Endodermal cell (in vitro differentiated cells): Measurements from ENCODE around the gene UBE2Q2. TPM values are rescaled to one million over a fixed set of nuclear protein-coding genes. Genes with fewer than 3 reads are reported as not detected.
A peak's percentile ranks its signal among the peaks of the same experiment; 100 is the strongest.
"Not testable (repeated sequence)": the region's sequence is repeated elsewhere in the genome, so short reads cannot be mapped to it uniquely, and the experiment has no call there.

Source experiments
- DNase-seq: peaks from one replicate; pipeline ENCODE4 v3.0.0-alpha.2; 2017
- H3K27ac ChIP-seq: 2 replicates; pipeline ENCODE4 v1.5.1; 2013; ENCODE audit warnings: mild to moderate bottlenecking, low read depth, low read length, moderate library complexity
- H3K27me3 ChIP-seq: 2 replicates; pipeline ENCODE4 v1.6.1; 2013; ENCODE audit warnings: mild to moderate bottlenecking, low read length, moderate library complexity; ENCODE audit not compliant: insufficient read depth, control insufficient read depth, poor library complexity, severe bottlenecking
- H3K36me3 ChIP-seq: 2 replicates; pipeline ENCODE4 v1.7.0; 2013; ENCODE audit warnings: mild to moderate bottlenecking, low read length, moderate library complexity; ENCODE audit not compliant: control insufficient read depth, insufficient read depth
- H3K4me1 ChIP-seq: one replicate; pipeline ENCODE4 v1.7.0; 2013; ENCODE audit warnings: low read length; ENCODE audit not compliant: control insufficient read depth, insufficient read depth
- H3K4me3 ChIP-seq: 2 replicates; pipeline ENCODE4 v1.5.1; 2013; ENCODE audit warnings: mild to moderate bottlenecking, low read length, moderate library complexity
- H3K9ac ChIP-seq: 2 replicates; pipeline ENCODE4 v1.6.1; 2013; ENCODE audit warnings: mild to moderate bottlenecking, low read length, moderate library complexity; ENCODE audit not compliant: poor library complexity, severe bottlenecking; ENCODE audit errors: extremely low read depth
- H3K9me3 ChIP-seq: 2 replicates; pipeline ENCODE4 v1.6.1; 2013; ENCODE audit warnings: mild to moderate bottlenecking, low read length, moderate library complexity; ENCODE audit not compliant: control insufficient read depth
- H3K27ac Mint-ChIP-seq: 2 replicates; pipeline ENCODE4 v1.8.0; 2020; ENCODE audit warnings: mixed read lengths
- H3K27me3 Mint-ChIP-seq: 2 replicates; pipeline ENCODE4 v1.8.0; 2021; ENCODE audit warnings: mild to moderate bottlenecking, mixed read lengths; ENCODE audit not compliant: insufficient read depth
- H3K36me3 Mint-ChIP-seq: 2 replicates; pipeline ENCODE4 v1.8.0; 2020; ENCODE audit warnings: low read depth, mixed read lengths
- H3K4me1 Mint-ChIP-seq: 2 replicates; pipeline ENCODE4 v1.8.0; 2020; ENCODE audit warnings: mixed read lengths
- H3K4me3 Mint-ChIP-seq: 2 replicates; pipeline ENCODE4 v1.8.0; 2020; ENCODE audit warnings: mild to moderate bottlenecking, moderate library complexity, mixed read lengths
- H3K9me3 Mint-ChIP-seq: 2 replicates; pipeline ENCODE4 v1.8.0; 2020; ENCODE audit warnings: mild to moderate bottlenecking, mixed read lengths
- CTCF ChIP-seq: fragments of 200-600 bp; sonication (generic); conservative IDR thresholded peaks from 2 replicates; pipeline ENCODE4 v1.5.0; 2021; ENCODE audit warnings: antibody characterized with exemption, mild to moderate bottlenecking
- WGBS, 2 experiments: methylation state at CpG; one replicate each; pipeline versions ENCODE4 v1.1.5 to v1.1.7; 2013; ENCODE audit warnings: missing lambda C conversion rate in 2 of 2, mixed read lengths in 1 of 2; ENCODE audit not compliant: insufficient coverage in 1 of 2, insufficient read length in 1 of 2; 5-methylcytosine and 5-hydroxymethylcytosine counted together
- total RNA-seq, 2 donors: library from RNA; stranded (reverse); fragmentation: NEBNext Ultra II Directional in 1 of 2; extraction: Animal tissue kit (Norgen Biotek cat#: 25700) in 1 of 2; gene quantifications; 2 replicates in 1 of 2; 3 replicates in 1 of 2; pipeline ENCODE4 v1.2.1, GENCODE V29; 2021

Gene UBE2Q2
- total RNA-seq, 2 donors from 2014 or later, result 29.5 to 37.1 TPM

GRCh38 chr15:75850708-75851107 is 7.5 kb downstream of the UBE2Q2 start:
- no peak for TF ChIP-seq CTCF
- Mint-ChIP-seq H3K27me3 (no peaks in the 10 kb centered on the region), H3K4me1 (peaks cover 38% of the 10 kb centered on the region), H3K9me3 (no peaks in the 10 kb centered on the region), H3K36me3 (peaks cover 15% of the 10 kb centered on the region), H3K27ac (peak overlapping the region; percentile 78), H3K4me3 (no peak overlapping the region)
- 100% methylated on average over 1 of the region's 2 CpGs; no CpG with 5 or more reads in 1 of the 2 experiments for WGBS, 2 experiments
- Histone ChIP-seq H3K27ac (no peak overlapping the region), H3K4me3 (no peak overlapping the region), H3K27me3 (no peaks in the 10 kb centered on the region), H3K36me3 (peaks cover 30% of the 10 kb centered on the region), H3K4me1 (no peaks in the 10 kb centered on the region), H3K9me3 (no peaks in the 10 kb centered on the region), H3K9ac (no peak overlapping the region)
- no peak for DNase-seq

GRCh38 chr15:75851566-75851965 is 8.3 kb downstream of the UBE2Q2 start:
- not testable (repeated sequence) for H3K4me3 Mint-ChIP-seq, H3K9me3 ChIP-seq
- 90 to 96% methylated on average over 3 to 4 of the region's 4 CpGs for WGBS, 2 experiments

GRCh38 chr15:75857886-75858285 is 14.6 kb downstream of the UBE2Q2 start:
- H3K36me3 Mint-ChIP-seq, result peaks cover 35% of the 10 kb centered on the region
- DNase-seq, result no peak
- no peak overlapping the region for H3K4me3 ChIP-seq
- H3K4me3 Mint-ChIP-seq, result no peak overlapping the region
- H3K9me3 Mint-ChIP-seq, result no peaks in the 10 kb centered on the region
- H3K36me3 ChIP-seq, result peaks cover 61% of the 10 kb centered on the region
- H3K4me1 Mint-ChIP-seq, result peaks cover 15% of the 10 kb centered on the region
- no peaks in the 10 kb centered on the region for H3K27me3 Mint-ChIP-seq
- no peak overlapping the region for H3K9ac ChIP-seq
- TF ChIP-seq CTCF, result no peak
- H3K27ac ChIP-seq, result no peak overlapping the region
- no peaks in the 10 kb centered on the region for H3K27me3 ChIP-seq
- H3K4me1 ChIP-seq, result no peaks in the 10 kb centered on the region
- no peak overlapping the region for H3K27ac Mint-ChIP-seq
- H3K9me3 ChIP-seq, result no peaks in the 10 kb centered on the region

More at GRCh38 chr15:75851566-75851965, 8.3 kb downstream of the UBE2Q2 start:
- peaks cover 29% of the 10 kb centered on the region for H3K36me3 ChIP-seq
- not testable (repeated sequence) for H3K27ac Mint-ChIP-seq, DNase-seq, H3K9ac ChIP-seq, H3K27me3 Mint-ChIP-seq, H3K4me3 ChIP-seq, H3K27ac ChIP-seq, H3K9me3 Mint-ChIP-seq, H3K4me1 ChIP-seq, H3K27me3 ChIP-seq
- Mint-ChIP-seq H3K4me1 (peaks cover 33% of the 10 kb centered on the region), H3K36me3 (peaks cover 15% of the 10 kb centered on the region)

- no peak for DNase-seq
- WGBS, 2 experiments, result 95 to 96% methylated on average over 4 to 5 of the region's 6 CpGs
Observed at GRCh38 chr15:75861750-75862402, 18.6 kb downstream of the UBE2Q2 start.

More at GRCh38 chr15:75861750-75862402, 18.6 kb downstream of the UBE2Q2 start:
- Mint-ChIP-seq H3K27me3 (no peaks in the 10 kb centered on the region), H3K4me3 (no peak overlapping the region), H3K4me1 (peaks cover 20% of the 10 kb centered on the region), H3K36me3 (peaks cover 39% of the 10 kb centered on the region), H3K9me3 (no peaks in the 10 kb centered on the region), H3K27ac (no peak overlapping the region)
- no peak overlapping the region for H3K4me3 ChIP-seq
- peaks cover 55% of the 10 kb centered on the region for H3K36me3 ChIP-seq
- H3K9me3 ChIP-seq, result no peaks in the 10 kb centered on the region
- H3K4me1 ChIP-seq, result no peaks in the 10 kb centered on the region
- H3K27me3 ChIP-seq, result no peaks in the 10 kb centered on the region
- no peak overlapping the region for H3K27ac ChIP-seq
- no peak overlapping the region for H3K9ac ChIP-seq
- no peak for TF ChIP-seq CTCF
